ENCODE measurements around the gene PCDHGA9.

DNA sequence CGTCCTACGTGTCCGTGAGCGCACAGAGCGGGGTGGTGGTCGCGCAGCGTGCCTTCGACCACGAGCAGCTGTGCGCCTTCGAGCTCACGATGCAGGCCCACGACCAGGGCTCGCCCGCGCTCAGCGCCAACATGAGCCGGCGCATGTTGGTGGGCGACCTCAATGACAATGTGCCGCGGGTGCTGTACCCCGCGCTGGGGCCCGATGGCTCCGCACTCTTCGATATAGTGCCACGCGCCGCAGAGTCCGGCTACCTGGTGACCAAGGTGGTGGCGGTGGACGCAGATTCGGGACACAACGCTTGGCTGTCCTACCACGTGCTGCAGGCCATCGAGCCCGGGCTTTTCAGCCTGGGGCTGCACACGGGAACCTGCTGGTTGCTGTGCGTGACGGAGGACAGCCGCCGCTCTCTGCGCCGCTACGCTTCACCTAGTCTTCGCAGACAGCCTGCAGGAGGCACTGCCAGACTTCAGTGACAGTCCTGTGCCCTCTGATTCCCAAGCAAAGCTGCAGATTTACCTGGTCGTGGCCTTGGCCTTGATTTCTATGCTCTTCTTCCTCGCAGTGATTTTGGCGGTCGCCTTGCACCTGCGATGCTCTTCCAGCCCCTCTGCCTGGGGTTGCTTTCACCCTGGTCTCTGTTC is 25.3 kb downstream of the PCDHGA9 start:
- TF ChIP-seq, protein P1, sequence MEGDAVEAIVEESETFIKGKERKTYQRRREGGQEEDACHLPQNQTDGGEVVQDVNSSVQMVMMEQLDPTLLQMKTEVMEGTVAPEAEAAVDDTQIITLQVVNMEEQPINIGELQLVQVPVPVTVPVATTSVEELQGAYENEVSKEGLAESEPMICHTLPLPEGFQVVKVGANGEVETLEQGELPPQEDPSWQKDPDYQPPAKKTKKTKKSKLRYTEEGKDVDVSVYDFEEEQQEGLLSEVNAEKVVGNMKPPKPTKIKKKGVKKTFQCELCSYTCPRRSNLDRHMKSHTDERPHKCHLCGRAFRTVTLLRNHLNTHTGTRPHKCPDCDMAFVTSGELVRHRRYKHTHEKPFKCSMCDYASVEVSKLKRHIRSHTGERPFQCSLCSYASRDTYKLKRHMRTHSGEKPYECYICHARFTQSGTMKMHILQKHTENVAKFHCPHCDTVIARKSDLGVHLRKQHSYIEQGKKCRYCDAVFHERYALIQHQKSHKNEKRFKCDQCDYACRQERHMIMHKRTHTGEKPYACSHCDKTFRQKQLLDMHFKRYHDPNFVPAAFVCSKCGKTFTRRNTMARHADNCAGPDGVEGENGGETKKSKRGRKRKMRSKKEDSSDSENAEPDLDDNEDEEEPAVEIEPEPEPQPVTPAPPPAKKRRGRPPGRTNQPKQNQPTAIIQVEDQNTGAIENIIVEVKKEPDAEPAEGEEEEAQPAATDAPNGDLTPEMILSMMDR (optimal IDR thresholded peaks at IDR 0.05 in 1 of 3, IDR thresholded peaks at IDR 0.05 in 1 of 3, conservative IDR thresholded peaks at IDR 0.05 in 1 of 3; ENCODE audit: extremely low read depth in 1 of 3, insufficient read depth in 2 of 3, low read length in 3 of 3) = no peak
- TF ChIP-seq EZH2 (IDR thresholded peaks at IDR 0.05; ENCODE audit: low read length) = no peak

All from keratinocyte (primary cell).